Measurements from ENCODE around the gene RUSF1. TPM values are rescaled to one million over a fixed set of nuclear protein-coding genes. Genes with fewer than 3 reads are reported as not detected.

RUSF1 gene
- total RNA-seq, 2 experiments from 2014 or later = 53.9 to 60.2 TPM

GRCh38 chr16:31467858-31468257 is 40.3 kb downstream of the RUSF1 start:
- no peak overlapping the region for H3K27ac Mint-ChIP-seq
- POLR2A ChIA-PET = no interaction called here
- peaks cover 10% of the 10 kb centered on the region for H3K36me3 Mint-ChIP-seq

GRCh38 chr16:31467151-31467773 is 40.9 kb downstream of the RUSF1 start:
- Mint-ChIP-seq H3K4me3 (peak overlapping the region; percentile 28), H3K27me3 (peaks cover 12% of the 10 kb centered on the region), H3K4me1 (peaks cover 17% of the 10 kb centered on the region), H3K36me3 (peaks cover 10% of the 10 kb centered on the region), H3K27ac (peak overlapping the region; percentile 78), H3K9me3 (no peaks in the 10 kb centered on the region)
- POLR2A ChIA-PET = no interaction called here
- ATAC-seq (ENCODE audit: low read depth) = peak; percentile 74
- DNase-seq = no peak

More at GRCh38 chr16:31467858-31468257, 40.3 kb downstream of the RUSF1 start:
- no peak for DNase-seq
- H3K27me3 Mint-ChIP-seq = peaks cover 18% of the 10 kb centered on the region
- H3K9me3 Mint-ChIP-seq = no peaks in the 10 kb centered on the region
- no peak overlapping the region for H3K4me3 Mint-ChIP-seq
- peaks cover 20% of the 10 kb centered on the region for H3K4me1 Mint-ChIP-seq
- no peak for ATAC-seq (ENCODE audit: low read depth)

DNA sequence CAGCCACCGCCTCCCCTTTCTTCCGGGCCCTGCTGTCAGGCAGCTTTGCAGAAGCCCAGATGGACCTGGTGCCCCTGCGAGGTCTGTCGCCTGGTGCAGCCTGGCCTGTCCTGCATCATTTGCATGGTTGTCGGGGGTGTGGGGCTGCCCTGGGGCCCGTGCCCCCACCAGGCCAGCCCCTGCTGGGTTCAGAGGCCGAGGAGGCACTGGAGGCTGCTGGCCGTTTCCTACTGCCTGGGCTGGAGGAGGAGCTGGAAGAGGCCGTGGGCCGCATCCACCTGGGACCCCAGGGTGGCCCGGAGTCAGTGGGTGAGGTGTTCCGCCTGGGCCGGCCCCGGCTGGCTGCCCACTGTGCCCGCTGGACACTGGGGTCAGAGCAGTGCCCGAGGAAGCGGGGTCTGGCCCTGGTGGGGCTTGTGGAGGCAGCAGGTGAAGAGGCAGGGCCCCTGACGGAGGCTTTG is 41.8 kb downstream of the RUSF1 start:
- Mint-ChIP-seq H3K27me3 (peaks cover 8% of the 10 kb centered on the region), H3K36me3 (peaks cover 10% of the 10 kb centered on the region), H3K9me3 (no peaks in the 10 kb centered on the region), H3K27ac (peak overlapping the region; percentile 78), H3K4me1 (peaks cover 17% of the 10 kb centered on the region), H3K4me3 (no peak overlapping the region)
- ATAC-seq (ENCODE audit: low read depth) = no peak
- DNase-seq = no peak
- POLR2A ChIA-PET = interaction anchor here (0.5 kb wide), 1 partner anchor 697 kb away, joined by 3 read pairs; no protein-coding TSS in a partner anchor

- Mint-ChIP-seq H3K4me3 (no peak overlapping the region), H3K4me1 (peaks cover 21% of the 10 kb centered on the region), H3K27me3 (peaks cover 3% of the 10 kb centered on the region), H3K36me3 (peaks cover 10% of the 10 kb centered on the region), H3K27ac (peak overlapping the region; percentile 25), H3K9me3 (no peaks in the 10 kb centered on the region)
- POLR2A ChIA-PET = interaction anchor here (0.5 kb wide), 1 partner anchor 696 kb away, joined by 3 read pairs; no protein-coding TSS in a partner anchor
- no peak for DNase-seq
- ATAC-seq (ENCODE audit: low read depth) = no peak
Measured at GRCh38 chr16:31465788-31466370, 42.3 kb downstream of the RUSF1 start.

- H3K4me1 Mint-ChIP-seq = peaks cover 30% of the 10 kb centered on the region
- H3K4me3 Mint-ChIP-seq = no peak overlapping the region
- POLR2A ChIA-PET = no interaction called here
- no peak for DNase-seq
- H3K9me3 Mint-ChIP-seq = no peaks in the 10 kb centered on the region
- H3K27ac Mint-ChIP-seq = peak overlapping the region; percentile 48
- peaks cover 10% of the 10 kb centered on the region for H3K36me3 Mint-ChIP-seq
- no peak for ATAC-seq (ENCODE audit: low read depth)
- no peaks in the 10 kb centered on the region for H3K27me3 Mint-ChIP-seq
Measured at GRCh38 chr16:31464781-31465260, 43.4 kb downstream of the RUSF1 start.

DNA sequence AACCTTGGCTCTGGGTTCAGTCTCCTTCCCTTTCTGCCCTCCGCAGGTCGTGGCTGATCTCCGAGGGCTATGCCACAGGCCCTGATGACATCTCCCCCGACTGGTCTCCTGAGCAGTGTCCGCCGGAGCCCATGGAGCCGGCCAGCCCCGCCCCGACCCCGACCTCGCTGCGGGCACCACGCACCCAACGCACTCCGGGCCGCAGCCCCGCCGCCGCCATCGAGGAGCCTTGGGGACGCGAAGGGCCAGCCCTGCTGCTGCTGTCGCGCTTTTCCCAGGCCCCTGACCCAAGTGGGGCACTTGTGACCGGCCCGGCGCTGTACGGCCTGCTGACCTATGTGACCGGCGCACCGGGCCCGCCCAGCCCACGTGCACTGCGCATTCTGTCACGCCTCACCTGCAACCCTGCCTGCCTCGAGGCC is 43.8 kb downstream of the RUSF1 start:
- Mint-ChIP-seq H3K4me1 (peaks cover 31% of the 10 kb centered on the region), H3K4me3 (no peak overlapping the region), H3K9me3 (no peaks in the 10 kb centered on the region), H3K27ac (no peak overlapping the region), H3K36me3 (peaks cover 10% of the 10 kb centered on the region), H3K27me3 (no peaks in the 10 kb centered on the region)
- POLR2A ChIA-PET = interaction anchor here (0.6 kb wide), 1 partner anchor 22 kb away, joined by 3 read pairs; the partner anchor contains the start of gene ZNF843
- ATAC-seq (ENCODE audit: low read depth) (no peak), DNase-seq (no peak)

DNA sequence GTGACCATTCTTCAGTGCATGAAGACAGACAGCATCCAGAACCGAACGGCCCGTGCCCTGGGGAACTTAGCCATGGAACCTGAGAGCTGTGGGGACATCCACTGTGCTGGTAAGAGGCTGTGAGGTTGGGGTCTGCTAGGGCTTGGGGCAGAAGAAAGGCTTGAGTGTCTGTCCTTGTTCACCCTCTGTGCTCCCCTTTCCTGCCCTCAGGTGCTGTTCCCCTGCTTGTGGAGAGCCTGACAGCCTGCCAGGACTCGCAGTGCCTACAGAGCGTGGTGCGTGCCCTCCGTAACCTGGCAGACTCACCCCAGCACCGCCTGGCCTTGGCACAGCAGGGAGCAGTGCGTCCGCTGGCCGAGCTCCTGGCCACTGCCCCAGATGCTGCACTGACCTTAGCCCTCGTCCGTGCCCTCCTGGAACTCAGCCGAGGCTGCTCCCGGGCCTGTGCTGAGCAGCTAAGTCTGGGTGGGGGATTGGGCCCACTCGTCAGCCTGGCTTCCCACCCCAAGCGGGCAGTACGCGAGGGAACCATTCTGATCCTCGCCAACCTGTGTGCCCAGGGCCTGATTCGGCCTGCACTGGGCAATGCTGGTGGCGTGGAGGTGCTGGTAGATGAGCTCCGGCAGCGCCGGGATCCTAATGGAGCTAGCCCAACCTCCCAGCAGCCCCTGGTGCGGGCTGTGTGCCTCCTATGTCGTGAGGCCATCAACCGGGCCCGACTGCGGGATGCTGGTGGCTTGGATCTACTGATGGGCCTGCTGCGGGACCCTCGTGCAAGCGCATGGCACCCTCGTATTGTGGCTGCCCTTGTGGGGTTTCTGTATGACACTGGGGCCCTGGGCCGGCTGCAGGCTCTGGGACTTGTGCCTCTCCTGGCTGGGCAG is 46.0 kb downstream of the RUSF1 start:
- no peak for ATAC-seq (ENCODE audit: low read depth)
- H3K4me1 Mint-ChIP-seq = peaks cover 25% of the 10 kb centered on the region
- H3K27me3 Mint-ChIP-seq = no peaks in the 10 kb centered on the region
- no peak overlapping the region for H3K27ac Mint-ChIP-seq
- POLR2A ChIA-PET = no interaction called here
- H3K36me3 Mint-ChIP-seq = peaks cover 10% of the 10 kb centered on the region
- H3K9me3 Mint-ChIP-seq = no peaks in the 10 kb centered on the region
- H3K4me3 Mint-ChIP-seq = no peak overlapping the region
- no peak for DNase-seq

DNA sequence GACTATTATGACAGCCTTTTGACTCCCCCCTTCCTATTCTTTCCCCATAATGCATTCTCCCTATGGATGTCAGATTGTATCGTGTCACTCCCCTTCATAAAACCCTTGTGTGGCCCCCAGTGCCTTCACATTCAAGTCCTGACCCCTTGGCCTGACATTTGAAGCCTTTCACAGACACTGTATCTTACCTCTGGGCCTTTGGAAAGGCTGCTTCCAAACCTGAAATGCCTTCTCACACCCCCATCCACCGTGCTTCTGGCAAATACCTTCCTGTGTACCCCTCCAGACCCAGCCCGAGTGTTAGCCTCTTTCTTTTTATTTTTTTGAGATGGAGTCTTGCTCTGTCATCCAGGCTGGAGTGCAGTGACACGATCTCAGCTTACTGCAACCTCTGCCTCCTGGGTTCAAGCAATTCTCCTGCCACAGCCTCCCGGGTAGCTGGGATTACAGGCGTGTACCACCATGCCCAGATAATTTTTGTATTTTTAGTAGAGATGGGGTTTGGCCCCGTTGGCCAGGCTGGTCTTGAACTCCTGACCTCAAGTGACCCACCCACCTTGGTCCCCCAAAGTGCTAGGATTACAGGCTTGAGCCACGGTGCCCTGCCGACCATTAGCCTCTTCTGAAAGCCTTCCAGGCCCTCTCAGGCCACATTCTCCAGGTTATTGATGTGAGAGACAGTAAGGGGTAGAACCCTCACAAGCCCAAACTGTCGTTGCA is 46.8 kb downstream of the RUSF1 start:
- Mint-ChIP-seq H3K4me1 (peaks cover 25% of the 10 kb centered on the region), H3K36me3 (peaks cover 12% of the 10 kb centered on the region), H3K27ac (peak overlapping the region; percentile 69), H3K4me3 (peak overlapping the region; percentile 1), H3K9me3 (no peaks in the 10 kb centered on the region), H3K27me3 (no peaks in the 10 kb centered on the region)
- no peak for ATAC-seq (ENCODE audit: low read depth)
- no peak for DNase-seq
- POLR2A ChIA-PET = interaction anchor here (0.7 to 5.9 kb wide), 14 partner anchors 10 to 412 kb away, joined by 3 to 36 read pairs (median 11); partner anchors contain the start of genes FUS, KAT8, RUSF1 and ZNF267

DNA sequence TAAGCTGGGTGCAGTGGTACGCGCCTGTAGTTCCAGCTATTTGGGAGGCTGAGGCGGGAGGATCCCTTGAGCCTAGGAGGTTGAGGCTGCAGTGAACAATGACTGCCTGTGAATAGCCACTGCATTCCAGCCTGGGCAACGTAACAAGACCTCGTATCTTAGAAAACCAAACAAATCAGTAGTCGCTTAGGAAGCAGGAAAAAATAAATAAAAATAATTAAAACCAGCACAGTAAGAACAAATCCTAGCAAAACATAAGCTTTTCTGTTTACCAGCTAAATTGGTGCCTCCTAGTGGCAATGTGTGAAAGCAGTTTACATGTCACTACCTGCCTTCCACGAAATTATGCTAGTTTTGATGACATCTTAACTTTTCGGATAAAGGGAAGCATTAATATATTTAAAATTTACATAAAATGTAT is 47.6 kb downstream of the RUSF1 start:
- Mint-ChIP-seq H3K27ac (peak overlapping the region; percentile 92), H3K4me1 (peaks cover 30% of the 10 kb centered on the region), H3K9me3 (no peaks in the 10 kb centered on the region), H3K36me3 (peaks cover 13% of the 10 kb centered on the region), H3K4me3 (peak overlapping the region; percentile 92), H3K27me3 (no peaks in the 10 kb centered on the region)
- no peak for ATAC-seq (ENCODE audit: low read depth)
- POLR2A ChIA-PET = interaction anchor here (0.7 to 5.9 kb wide), 19 partner anchors 9 to 475 kb away, joined by 3 to 36 read pairs (median 5); partner anchors contain the start of genes FUS, KAT8, RUSF1 and ZNF267
- DNase-seq = no peak

GRCh38 chr16:31459687-31460581 is 48.3 kb downstream of the RUSF1 start:
- Mint-ChIP-seq H3K27ac (peak overlapping the region; percentile 97), H3K36me3 (peaks cover 14% of the 10 kb centered on the region), H3K9me3 (no peaks in the 10 kb centered on the region), H3K4me1 (peaks cover 36% of the 10 kb centered on the region), H3K4me3 (peak overlapping the region; percentile 92), H3K27me3 (no peaks in the 10 kb centered on the region)
- ATAC-seq (ENCODE audit: low read depth) (peak; percentile 72), DNase-seq (peak; percentile 100)
- POLR2A ChIA-PET = interaction anchor here (0.7 to 5.9 kb wide), 29 partner anchors 8 to 518 kb away, joined by 3 to 36 read pairs (median 5); partner anchors contain the start of genes FUS, KAT8, PYCARD and RUSF1

DNA sequence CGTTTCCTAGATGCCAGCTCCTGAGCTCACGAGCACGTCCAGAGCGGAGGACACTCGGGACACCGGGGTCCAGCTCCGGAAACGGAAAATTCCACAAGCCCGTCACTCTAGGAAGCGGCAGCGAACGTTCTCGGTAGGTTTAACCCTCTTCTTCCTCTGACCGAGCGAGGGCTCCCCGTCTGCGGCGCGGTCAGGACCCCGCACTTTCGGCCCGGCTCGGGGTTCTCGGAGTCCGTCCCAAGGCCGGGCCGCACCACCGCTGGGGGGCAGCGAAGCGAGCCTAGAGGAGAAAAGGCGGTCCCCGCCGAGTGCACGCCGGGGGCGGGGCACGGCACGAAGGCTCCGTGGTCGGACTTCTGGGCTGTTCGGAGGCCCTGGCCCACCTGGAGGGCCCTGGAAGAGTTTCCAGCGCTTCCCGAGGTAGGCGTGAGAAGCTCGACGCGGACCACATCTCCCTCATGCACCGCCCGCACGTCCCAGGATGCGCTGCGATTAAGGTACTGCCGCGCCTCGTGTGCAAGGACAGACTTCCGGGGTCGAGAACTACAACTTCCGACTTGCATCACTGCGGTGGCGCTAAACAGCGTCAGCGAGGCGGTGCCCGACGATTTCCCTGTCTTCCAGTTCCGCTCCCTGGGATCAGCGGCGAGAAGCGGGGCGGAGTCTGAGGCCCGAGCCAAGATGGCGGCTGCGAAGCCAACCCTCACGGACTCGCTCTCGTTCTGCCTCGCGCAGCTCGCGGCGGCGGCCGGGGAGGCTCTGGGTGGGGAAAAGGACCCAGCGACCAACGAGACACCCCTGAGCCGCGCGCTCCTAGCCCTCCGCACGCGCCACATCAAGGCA is 49.1 kb downstream of the RUSF1 start, which contains the start of gene ARMC5:
ARMC5 (plus strand) TSS at position 658 of the 843 bp plus-strand sequence; CDS start at position 682, 24 bp downstream.
- ATAC-seq (ENCODE audit: low read depth) = peak; percentile 66

More for the DNA sequence above, 49.1 kb downstream of the RUSF1 start, which contains the start of gene ARMC5:
- Mint-ChIP-seq H3K4me3 (peak within 1 kb of the TSS; percentile 92), H3K27ac (peak within 1 kb of the TSS; percentile 97), H3K9me3 (no peaks in the 10 kb centered on the region), H3K4me1 (peaks cover 38% of the 10 kb centered on the region), H3K27me3 (no peaks in the 10 kb centered on the region), H3K36me3 (peaks cover 14% of the 10 kb centered on the region)
- POLR2A ChIA-PET = interaction anchor here (0.7 to 5.9 kb wide), 27 partner anchors 13 to 517 kb away, joined by 3 to 36 read pairs (median 5); partner anchors contain the start of genes FUS, KAT8, PYCARD and RUSF1
- DNase-seq = peak; percentile 95
